Body of pancreas (tissue), 4 donors: ENCODE results near the gene IDUA. TPM values are rescaled to one million over a fixed set of nuclear protein-coding genes. Genes with fewer than 3 reads are reported as not detected.
"Not testable (repeated sequence)": the region's sequence is repeated elsewhere in the genome, so short reads cannot be mapped to it uniquely, and the experiment has no call there.

Experiments used
- ATAC-seq: fragments of 150-250 bp; one replicate; pipeline ENCODE4 v1.9.1; 2016
- DNase-seq, 4 donors: peaks; one replicate each; pipeline ENCODE4 v3.0.0-alpha.2; 2019
- H3K27ac ChIP-seq, 4 donors: fragments of 200-600 bp; sonication (generic); 1 replicate in 3 of 4; 2 replicates in 1 of 4; pipeline versions ENCODE4 v1.5.1 to v1.6.1; 2016 to 2019; ENCODE audit warnings: mild to moderate bottlenecking in 1 of 4, mixed read lengths in 1 of 4, moderate library complexity in 1 of 4
- H3K27me3 ChIP-seq, 2 donors: fragments of 200-600 bp; sonication (generic); one replicate each; pipeline ENCODE4 v1.6.0; 2016; ENCODE audit warnings: mild to moderate bottlenecking in 1 of 2
- H3K36me3 ChIP-seq, 2 donors: fragments of 200-600 bp; sonication (generic); replicated peaks in 1 of 2; 2 replicates each; pipeline ENCODE4 v1.5.1; 2016; ENCODE audit warnings: low read depth in 2 of 2; ENCODE audit not compliant: insufficient read depth in 1 of 2
- H3K4me1 ChIP-seq: fragments of 200-600 bp; sonication (generic); one replicate; pipeline ENCODE4 v1.6.0; 2016
- H3K4me3 ChIP-seq, 2 donors: fragments of 200-600 bp; sonication (generic); 1 replicate in 1 of 2; 2 replicates in 1 of 2; pipeline ENCODE4 v1.5.1; 2016 to 2019
- H3K9me3 ChIP-seq, 3 donors: fragments of 200-600 bp; sonication (generic); 1 replicate in 2 of 3; 2 replicates in 1 of 3; pipeline ENCODE4 v1.5.1; 2016
- CTCF ChIP-seq, 7 experiments: fragments of 450-650 bp in 4 of 7; fragments of 200-600 bp in 3 of 7; sonication (generic) in 3 of 7; IDR thresholded peaks; one replicate each; pipeline ENCODE4 v1.5.1; 2016 to 2019; ENCODE audit warnings: antibody characterized with exemption in 7 of 7
- POLR2A ChIP-seq, 3 donors: fragments of 450-650 bp; IDR thresholded peaks; one replicate each; pipeline ENCODE4 v1.6.1; 2016; ENCODE audit warnings: antibody characterized with exemption in 3 of 3, mild to moderate bottlenecking in 2 of 3
- WGBS, 2 donors: methylation state at CpG; one replicate each; pipeline ENCODE4 v1.1.5; 2017; 5-methylcytosine and 5-hydroxymethylcytosine counted together
- intact Hi-C: fragments of 100-400 bp; cut with DNase I; formaldehyde crosslinking; loops from one replicate; pipeline ENCODE4 v1.15.1; 2023
- total RNA-seq, 2 donors: library from RNA; depleted of rRNA; stranded (reverse); fragments of >200 nt; gene quantifications; one replicate each; pipeline ENCODE4 v1.1.0, GENCODE V29; 2016

Gene IDUA
- total RNA-seq, 2 donors from 2014 or later = 30.0 to 37.6 TPM

GRCh38 chr4:997375-998071 lies 10.7 kb downstream of the IDUA start:
- TF ChIP-seq POLR2A (IDR thresholded peaks at IDR 0.05) (no peak), CTCF (IDR thresholded peaks at IDR 0.05) (no peak)
- intact Hi-C loops = no loop called here
- Histone ChIP-seq H3K27me3 (peaks cover 0 to 32% of the 10 kb centered on the region in 2 donors), H3K36me3 (no peaks in the 10 kb centered on the region), H3K9me3 (no peaks in the 10 kb centered on the region), H3K4me1 (peaks cover 41% of the 10 kb centered on the region), H3K27ac (no peak overlapping the region), H3K4me3 (no peak overlapping the region)
- WGBS, 2 donors = 5 to 33% methylated on average over 4 to 35 of the region's 68 CpGs
- ATAC-seq = no peak
- DNase-seq = peak in 2 of 4 donors; percentile 45 to 52

GRCh38 chr4:998096-998691 lies 11.3 kb downstream of the IDUA start:
- Histone ChIP-seq H3K4me3 (no peak overlapping the region), H3K27me3 (peaks cover 0 to 36% of the 10 kb centered on the region in 2 donors), H3K36me3 (no peaks in the 10 kb centered on the region), H3K9me3 (no peaks in the 10 kb centered on the region), H3K27ac (no peak overlapping the region), H3K4me1 (peaks cover 41% of the 10 kb centered on the region)
- intact Hi-C loops = no loop called here
- 13 to 44% methylated on average over 5 to 12 of the region's 12 CpGs for WGBS, 2 donors
- peak in 2 of 4 donors; percentile 11 to 21 for DNase-seq
- TF ChIP-seq POLR2A (IDR thresholded peaks at IDR 0.05) (no peak), CTCF (IDR thresholded peaks at IDR 0.05) (no peak)
- no peak for ATAC-seq

GRCh38 chr4:999240-999863 lies 12.5 kb downstream of the IDUA start:
- ATAC-seq, H3K4me3 ChIP-seq, H3K27ac ChIP-seq, H3K36me3 ChIP-seq, DNase-seq, H3K9me3 ChIP-seq, intact Hi-C loops: not testable (repeated sequence)
- H3K4me1 ChIP-seq = peaks cover 37% of the 10 kb centered on the region
- peaks cover 0 to 36% of the 10 kb centered on the region in 2 donors for H3K27me3 ChIP-seq
- 42 to 52% methylated on average over 13 to 15 of the region's 21 CpGs for WGBS, 2 donors

GRCh38 chr4:999882-1000425 lies 13.1 kb downstream of the IDUA start:
- H3K4me3 ChIP-seq = no peak overlapping the region
- H3K36me3 ChIP-seq = no peaks in the 10 kb centered on the region
- DNase-seq (no peak), ATAC-seq (no peak)
- intact Hi-C loops = no loop called here
- H3K9me3 ChIP-seq = no peaks in the 10 kb centered on the region
- TF ChIP-seq CTCF (IDR thresholded peaks at IDR 0.05) (no peak), POLR2A (IDR thresholded peaks at IDR 0.05) (no peak)
- H3K27ac ChIP-seq = no peak overlapping the region
- H3K27me3 ChIP-seq = peaks cover 0 to 36% of the 10 kb centered on the region in 2 donors
- H3K4me1 ChIP-seq = peaks cover 37% of the 10 kb centered on the region
- 48 to 64% methylated on average over 6 to 16 of the region's 18 CpGs for WGBS, 2 donors

GRCh38 chr4:1000686-1001260 lies 13.9 kb downstream of the IDUA start:
- TF ChIP-seq POLR2A (IDR thresholded peaks at IDR 0.05) = no peak
- TF ChIP-seq CTCF (IDR thresholded peaks at IDR 0.05) = no peak
- H3K9me3 ChIP-seq = no peaks in the 10 kb centered on the region
- intact Hi-C loops = no loop called here
- H3K36me3 ChIP-seq = no peaks in the 10 kb centered on the region
- no peak for ATAC-seq
- peaks cover 0 to 36% of the 10 kb centered on the region in 2 donors for H3K27me3 ChIP-seq
- WGBS, 2 donors = 91 to 95% methylated on average over 4 to 13 of the region's 15 CpGs
- no peak for DNase-seq
- peaks cover 37% of the 10 kb centered on the region for H3K4me1 ChIP-seq
- H3K27ac ChIP-seq = no peak overlapping the region
- H3K4me3 ChIP-seq = no peak overlapping the region
